ENCODE measurements around the gene GBF1. TPM values are rescaled to one million over a fixed set of nuclear protein-coding genes. Genes with fewer than 3 reads are reported as not detected.

GBF1 gene
- total and polyA plus RNA-seq, 7 donors, result 14.1 to 47.1 (median 40.8) TPM

DNA sequence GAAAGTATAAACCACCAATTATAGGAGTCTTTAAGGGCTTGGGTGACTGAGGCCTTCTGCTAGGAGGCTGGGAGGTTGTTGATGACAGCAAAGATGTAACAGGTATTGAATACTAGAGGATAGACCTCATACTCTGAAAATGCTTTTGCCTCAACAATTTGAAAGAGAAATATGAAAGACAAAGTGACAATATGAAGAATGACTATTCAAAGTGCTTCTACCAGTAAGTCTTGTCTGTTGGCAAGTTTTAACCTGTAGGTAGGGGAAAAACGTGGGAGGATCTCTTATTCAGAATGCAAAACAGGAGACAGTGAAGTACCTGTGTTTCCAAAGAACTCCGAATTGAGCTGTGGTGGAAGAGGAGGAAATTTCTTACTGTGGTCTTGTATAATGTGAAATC is 38.2 kb downstream of the GBF1 start:
- intact Hi-C loops (cut with DNase I), result loop anchor here (5.0 kb wide), 2 partner anchors 36 to 39 kb away; partner anchors contain the start of gene GBF1 (in 1 of the 2)
- Histone ChIP-seq H3K4me3 (no peak overlapping the region), H3K9me3 (no peaks in the 10 kb centered on the region), H3K4me1 (peaks cover 87% of the 10 kb centered on the region), H3K27ac (peak overlapping the region; percentile 94), H3K27me3 (ENCODE audit: insufficient read depth in 3 of 3, low read length in 2 of 3) (no peaks in the 10 kb centered on the region), H3K36me3 (ENCODE audit: insufficient read depth in 1 of 2, low read depth in 1 of 2) (no peaks in the 10 kb centered on the region)
- WGBS, 3 donors, result 45 to 63% (median 58%) methylated on average over 2 of the region's 2 CpGs
- ATAC-seq, result no peak
- no peak for DNase-seq
- TF ChIP-seq CTCF (IDR thresholded peaks at IDR 0.05), result no peak

DNA sequence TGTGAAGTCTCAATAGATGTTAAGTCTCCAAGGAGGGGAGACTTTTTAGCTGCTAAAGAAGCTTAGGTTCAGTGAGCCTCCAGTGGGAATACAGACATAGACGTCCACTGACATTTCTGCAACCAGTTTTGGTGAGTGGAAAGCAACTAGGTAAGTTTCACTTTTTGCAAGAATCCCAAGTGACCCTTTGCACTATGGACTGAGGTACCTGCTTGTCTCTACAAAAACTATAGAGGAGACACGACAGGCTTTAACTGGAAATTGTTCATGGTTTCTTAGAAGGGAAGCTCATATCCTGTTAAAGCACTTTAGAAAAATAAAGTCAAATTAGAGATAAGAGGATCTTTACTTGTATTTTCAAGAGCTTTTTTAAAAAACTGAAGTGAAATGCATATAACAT is 38.6 kb downstream of the GBF1 start:
- intact Hi-C loops (cut with DNase I), result loop anchor here (5.0 kb wide), 2 partner anchors 37 to 38 kb away; partner anchors contain the start of gene GBF1 (in 1 of the 2)
- DNase-seq (no peak), ATAC-seq (no peak)
- Histone ChIP-seq H3K4me1 (peaks cover 86% of the 10 kb centered on the region), H3K36me3 (ENCODE audit: insufficient read depth in 1 of 2, low read depth in 1 of 2) (no peaks in the 10 kb centered on the region), H3K27me3 (ENCODE audit: insufficient read depth in 3 of 3, low read length in 2 of 3) (no peaks in the 10 kb centered on the region), H3K27ac (peak overlapping the region; percentile 94), H3K9me3 (no peaks in the 10 kb centered on the region), H3K4me3 (no peak overlapping the region)
- TF ChIP-seq CTCF (IDR thresholded peaks at IDR 0.05), result no peak
- WGBS, 3 donors, result 12 to 27% (median 20%) methylated on average over 2 of the region's 2 CpGs

GRCh38 chr10:102284531-102284930 is 39.2 kb downstream of the GBF1 start:
- intact Hi-C loops (cut with DNase I), result loop anchor here (5.0 kb wide), 2 partner anchors 37 to 38 kb away; partner anchors contain the start of gene GBF1 (in 1 of the 2)
- no peak for TF ChIP-seq CTCF (IDR thresholded peaks at IDR 0.05)
- H3K9me3 ChIP-seq, result no peaks in the 10 kb centered on the region
- WGBS, 3 donors, result 72 to 85% (median 85%) methylated on average over 2 of the region's 2 CpGs
- ATAC-seq (no peak), DNase-seq (no peak)
- H3K4me3 ChIP-seq, result no peak overlapping the region
- peak overlapping the region; percentile 94 for H3K27ac ChIP-seq
- peaks cover 85% of the 10 kb centered on the region for H3K4me1 ChIP-seq
- no peaks in the 10 kb centered on the region for H3K27me3 ChIP-seq (ENCODE audit: insufficient read depth in 3 of 3, low read length in 2 of 3)
- no peaks in the 10 kb centered on the region for H3K36me3 ChIP-seq (ENCODE audit: insufficient read depth in 1 of 2, low read depth in 1 of 2)

GRCh38 chr10:102285133-102285532 is 39.8 kb downstream of the GBF1 start:
- WGBS, 3 donors, result 67 to 75% (median 70%) methylated on average over 2 of the region's 2 CpGs
- ATAC-seq, result no peak
- Histone ChIP-seq H3K9me3 (no peaks in the 10 kb centered on the region), H3K27me3 (ENCODE audit: insufficient read depth in 3 of 3, low read length in 2 of 3) (no peaks in the 10 kb centered on the region), H3K36me3 (ENCODE audit: insufficient read depth in 1 of 2, low read depth in 1 of 2) (no peaks in the 10 kb centered on the region), H3K27ac (peak overlapping the region; percentile 94), H3K4me1 (peaks cover 84% of the 10 kb centered on the region), H3K4me3 (no peak overlapping the region)
- TF ChIP-seq CTCF (IDR thresholded peaks at IDR 0.05), result no peak
- intact Hi-C loops (cut with DNase I), result loop anchor here in 1 of 2 donors (5.0 kb wide), 1 partner anchor 42 kb away; no protein-coding TSS in a partner anchor
- DNase-seq, result no peak

DNA sequence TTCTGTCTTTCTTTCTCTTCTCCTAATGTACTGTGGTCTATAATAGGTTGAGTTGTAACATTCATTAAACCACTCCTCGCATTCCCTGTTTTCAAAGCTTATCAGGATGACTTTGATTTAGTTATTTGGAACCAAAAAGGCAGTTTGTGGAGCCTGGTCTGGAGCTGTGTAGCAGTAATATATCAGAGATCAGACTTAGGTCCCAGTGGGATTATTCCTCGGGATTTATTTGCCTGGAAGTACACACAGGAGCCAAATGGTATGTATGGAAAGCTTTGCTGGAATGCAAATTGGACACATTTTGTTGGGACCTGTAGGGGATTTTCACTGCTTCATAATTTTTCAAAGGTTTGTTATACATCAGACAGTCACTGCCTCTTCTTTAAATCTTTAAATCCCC is 40.9 kb downstream of the GBF1 start:
- peaks cover 90% of the 10 kb centered on the region for H3K4me1 ChIP-seq
- H3K27ac ChIP-seq, result peak overlapping the region; percentile 42
- no peaks in the 10 kb centered on the region for H3K27me3 ChIP-seq (ENCODE audit: insufficient read depth in 3 of 3, low read length in 2 of 3)
- 36 to 49% (median 39%) methylated on average over 2 of the region's 2 CpGs for WGBS, 3 donors
- H3K36me3 ChIP-seq (ENCODE audit: insufficient read depth in 1 of 2, low read depth in 1 of 2), result no peaks in the 10 kb centered on the region
- no peak for TF ChIP-seq CTCF (IDR thresholded peaks at IDR 0.05)
- ATAC-seq (no peak), DNase-seq (no peak)
- H3K9me3 ChIP-seq, result no peaks in the 10 kb centered on the region
- intact Hi-C loops (cut with DNase I), result loop anchor here in 1 of 2 donors (5.0 kb wide), 1 partner anchor 41 kb away; no protein-coding TSS in a partner anchor
- H3K4me3 ChIP-seq, result no peak overlapping the region

Measured in psoas muscle (tissue), 8 donors.